ENCODE measurements around the gene MMP10.
"Not testable (repeated sequence)": the region's sequence is repeated elsewhere in the genome, so short reads cannot be mapped to it uniquely, and the experiment has no call there.

Gene MMP10

DNA sequence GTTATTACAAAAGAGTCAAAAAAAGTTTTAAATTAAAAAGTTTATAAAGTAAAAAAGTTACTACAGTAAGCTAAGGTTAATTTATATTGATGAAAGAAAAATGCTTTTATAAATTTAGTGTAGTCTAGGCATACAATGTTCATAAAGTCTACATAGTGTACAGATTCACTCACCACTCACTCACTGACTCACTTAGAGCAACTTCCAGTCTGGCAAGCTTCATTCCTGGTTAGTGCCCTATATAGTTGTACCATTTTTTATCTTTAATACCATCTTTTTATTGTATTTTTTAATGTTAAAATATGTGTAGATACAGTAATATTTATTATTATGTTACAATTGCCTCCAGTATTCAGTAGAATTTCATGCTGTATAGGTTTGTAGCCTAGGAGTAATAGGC, 2.6 kb upstream of the MMP10 start:
- DNase-seq, result no peak

DNA sequence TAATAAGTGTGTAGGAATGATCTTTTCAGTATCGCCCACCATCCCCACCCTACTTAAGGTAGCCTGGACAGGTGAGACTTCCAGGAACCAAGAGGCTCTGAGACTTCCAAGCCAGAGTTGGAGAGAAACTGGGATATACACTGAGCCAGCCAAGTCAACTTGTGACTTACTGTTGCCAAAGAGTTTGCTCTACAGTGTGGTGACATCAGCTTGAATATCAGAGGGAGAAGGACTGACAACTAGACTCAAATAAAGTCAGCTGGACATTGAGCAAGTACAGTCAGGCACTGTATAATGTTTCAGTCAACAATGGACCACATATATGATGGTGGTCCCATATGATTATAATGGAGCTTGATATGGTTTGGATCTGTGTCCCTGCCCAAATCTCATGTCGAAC, 1.2 kb upstream of the MMP10 start:
- no peak for DNase-seq

DNA sequence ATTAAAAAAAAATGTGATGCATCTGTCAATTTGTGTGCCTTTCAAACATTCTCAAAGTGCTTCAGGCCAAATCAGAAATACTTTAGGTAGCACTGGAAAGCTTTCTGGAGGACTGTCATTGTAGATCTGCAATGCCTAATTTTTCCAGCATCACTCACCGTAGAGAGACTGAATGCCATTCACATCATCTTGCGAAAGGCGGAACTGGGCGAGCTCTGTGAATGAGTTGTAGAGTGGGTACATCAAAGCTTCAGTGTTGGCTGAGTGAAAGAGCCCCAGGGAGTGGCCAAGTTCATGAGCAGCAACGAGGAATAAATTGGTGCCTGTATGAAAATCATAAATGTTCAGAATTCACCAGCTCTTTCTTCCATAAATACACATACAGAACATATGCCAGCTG, 4.0 kb downstream of the MMP10 start:
- no peak for DNase-seq

- no peak for DNase-seq
These were observed 7.0 kb downstream of the MMP10 start for GRCh38 chr11:102773386-102773785.

GRCh38 chr11:102771351-102771750, 9.1 kb downstream of the MMP10 start:
- no peak for DNase-seq

- DNase-seq, result no peak
These were observed 10.2 kb downstream of the MMP10 start for GRCh38 chr11:102770191-102770590.

DNA sequence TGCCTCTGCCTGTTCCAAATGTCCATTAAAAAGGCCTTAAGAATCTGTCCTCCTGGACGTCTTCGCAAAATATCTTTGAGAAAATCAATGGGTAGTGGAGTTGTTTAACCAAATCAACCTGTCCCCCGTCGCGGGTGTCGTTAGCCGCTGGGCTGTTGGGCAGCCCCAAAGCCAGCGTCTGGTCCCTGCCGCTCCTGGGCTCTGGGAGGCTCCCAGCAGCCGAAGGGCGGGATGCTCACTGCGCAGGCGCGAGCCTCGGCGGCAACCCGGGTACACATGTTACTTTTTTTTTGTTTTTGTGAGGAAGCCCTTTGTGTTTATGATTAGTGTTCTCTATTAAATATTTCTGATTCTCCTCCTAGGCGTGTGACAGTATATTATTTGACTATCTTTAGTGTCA, 12.6 kb downstream of the MMP10 start:
- DNase-seq, result no peak

DNA sequence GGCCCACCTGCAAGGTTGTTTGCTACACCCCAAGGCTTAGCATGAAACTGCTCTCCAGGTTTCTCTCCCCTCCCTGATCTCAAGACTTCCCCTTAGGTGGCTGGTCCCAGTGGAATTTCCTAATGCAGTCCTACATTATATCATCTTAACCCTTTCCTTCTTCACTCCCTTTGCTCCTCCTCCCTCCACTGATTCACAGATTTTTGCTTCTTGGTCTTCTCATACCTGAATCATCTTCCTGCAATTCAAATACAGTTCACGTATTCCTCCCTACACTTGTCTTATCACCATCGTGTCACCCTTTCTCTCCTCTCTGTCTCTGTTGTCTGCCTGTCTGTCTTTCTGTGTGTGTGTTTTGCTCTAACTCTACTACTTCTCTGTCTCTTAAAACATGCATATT, 17.0 kb downstream of the MMP10 start:
- no peak for DNase-seq

GRCh38 chr11:102762361-102762767, 18.1 kb downstream of the MMP10 start:
- no peak for DNase-seq

DNA sequence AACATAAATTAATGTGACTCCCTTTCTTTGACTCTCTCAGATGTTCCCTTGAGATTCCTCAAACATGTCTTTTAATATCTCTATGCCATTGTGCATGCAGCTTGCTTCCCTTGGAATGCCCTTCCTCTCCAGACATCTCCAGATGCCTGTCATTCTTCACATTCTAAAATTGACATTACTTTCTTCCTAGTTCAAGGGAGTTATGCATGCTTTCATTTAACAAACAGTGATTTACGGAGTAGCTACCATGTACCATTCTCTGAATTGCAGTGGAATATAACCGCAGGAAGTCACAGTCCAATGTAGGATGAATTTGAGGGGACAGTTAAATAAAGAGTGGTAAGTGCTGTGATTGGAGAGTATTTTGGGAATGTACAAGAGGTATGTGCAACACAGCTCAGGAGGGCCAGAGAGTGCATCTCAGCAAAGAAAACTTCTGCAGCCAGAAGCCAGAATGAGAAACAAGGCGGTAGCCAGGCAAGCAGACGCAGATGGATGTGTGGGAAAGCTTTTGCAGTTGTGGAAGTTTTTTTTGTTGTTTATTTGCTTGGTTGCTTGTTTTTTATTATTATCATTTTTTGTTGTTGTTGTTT, 18.7 kb downstream of the MMP10 start:
- DNase-seq, result no peak

- DNase-seq, result no peak
These were observed 19.9 kb downstream of the MMP10 start for GRCh38 chr11:102760344-102761035.

GRCh38 chr11:102757823-102758549, 22.4 kb downstream of the MMP10 start:
- DNase-seq, result no peak

- DNase-seq, result no peak
These were observed 27.2 kb downstream of the MMP10 start for GRCh38 chr11:102753267-102753666.

DNA sequence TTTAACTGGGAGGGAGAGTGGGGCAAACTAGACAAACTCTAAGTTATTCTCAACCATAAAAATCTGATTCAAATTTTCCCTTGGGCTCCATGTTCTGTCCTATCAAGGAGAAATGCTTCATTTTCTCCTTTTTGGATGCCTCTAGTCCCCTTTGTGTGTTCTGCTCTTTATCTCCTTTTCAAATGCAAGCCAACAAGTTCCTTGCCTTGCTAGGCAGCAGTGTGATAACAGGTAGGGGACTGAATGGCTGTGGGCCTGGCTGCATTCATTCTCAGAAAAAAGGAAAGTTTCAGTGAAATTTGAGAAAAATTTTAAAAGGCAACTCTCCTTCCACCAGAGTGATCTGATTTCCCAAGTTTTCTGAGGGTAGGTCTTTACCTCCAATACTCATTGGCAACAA, 28.8 kb downstream of the MMP10 start:
- no peak for DNase-seq

GRCh38 chr11:102749101-102749722, 31.2 kb downstream of the MMP10 start:
- DNase-seq, result no peak

GRCh38 chr11:102746746-102747578, 33.5 kb downstream of the MMP10 start:
- not testable (repeated sequence) for DNase-seq

DNA sequence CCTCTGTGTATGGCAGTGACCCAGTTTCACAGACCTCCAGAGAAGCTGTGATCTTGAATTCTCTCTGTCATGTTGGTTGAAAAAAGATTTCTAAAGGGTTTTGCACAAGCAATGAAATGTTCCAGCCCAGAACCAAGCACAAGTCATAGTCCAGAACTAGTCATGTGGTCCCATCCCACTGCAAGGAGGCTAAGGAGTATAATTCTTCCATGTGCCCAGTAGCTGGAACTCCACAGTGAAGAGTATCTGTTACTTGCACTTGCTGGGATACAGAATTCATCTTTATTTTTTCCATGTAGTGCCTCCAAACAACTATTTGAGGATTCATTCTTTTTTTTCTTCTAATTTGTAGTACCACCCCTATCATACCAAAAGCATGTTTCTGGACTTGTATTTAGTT, 45.8 kb downstream of the MMP10 start:
- DNase-seq, result no peak

DNA sequence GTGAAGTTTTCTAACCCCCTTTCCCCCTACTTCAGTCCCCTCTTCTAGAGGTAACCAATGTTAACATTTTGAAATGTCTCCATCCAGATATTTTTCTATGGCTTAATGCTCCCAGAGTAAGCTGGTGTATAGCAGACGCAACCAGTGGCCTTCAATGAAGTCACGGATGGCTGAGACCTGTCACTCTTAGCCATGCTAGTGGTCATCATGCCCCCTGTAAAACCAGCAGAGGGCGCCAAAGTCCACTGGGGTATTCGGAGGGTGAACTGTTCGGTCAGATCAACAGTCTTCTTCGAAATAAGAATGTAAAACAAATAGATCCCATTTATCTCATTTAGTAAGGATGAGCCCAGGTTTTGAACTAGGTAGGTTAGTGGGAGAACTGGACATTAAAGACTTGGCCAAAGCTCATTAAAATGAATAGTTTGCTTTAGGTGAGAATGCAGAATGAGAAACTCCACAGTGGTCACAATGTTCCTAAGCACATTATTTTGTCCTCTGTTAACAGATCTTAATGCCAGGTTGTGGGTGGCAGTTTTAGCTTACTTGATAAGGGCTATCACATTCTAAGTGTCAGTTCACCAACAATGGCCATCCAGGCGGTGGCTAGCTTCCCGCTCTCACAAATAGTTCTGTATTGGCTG, 47.1 kb downstream of the MMP10 start:
- DNase-seq, result no peak

GRCh38 chr11:102730944-102731343, 49.5 kb downstream of the MMP10 start:
- not testable (repeated sequence) for DNase-seq

GRCh38 chr11:102729849-102730815, 50.3 kb downstream of the MMP10 start:
- no peak for DNase-seq

DNA sequence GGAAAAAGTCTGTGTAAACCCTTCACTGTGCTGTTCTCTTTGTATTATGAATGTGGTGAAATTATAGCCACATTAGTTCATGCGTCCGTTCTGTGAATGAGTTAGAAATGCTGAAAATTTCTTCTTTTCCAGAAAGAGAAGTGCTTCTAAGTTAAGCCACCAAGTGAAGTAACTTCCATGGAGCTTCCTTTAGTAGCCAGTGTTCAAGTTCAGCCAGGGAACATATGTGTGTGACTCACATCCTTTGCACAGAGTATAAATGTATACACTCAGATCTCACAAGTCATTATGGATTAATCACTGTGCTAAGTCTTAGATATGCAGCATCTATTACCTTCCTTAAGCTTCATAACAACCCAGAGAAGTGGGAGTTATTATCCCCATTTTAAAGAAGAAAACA, 52.5 kb downstream of the MMP10 start:
- no peak for DNase-seq

Measured in activated effector memory CD4-positive, alpha-beta T cell treated with Interleukin-2 at 50 U/mL for 16 hours (primary cell).